G401.6 (cell line): ENCODE measurements around the gene KLHDC7B.
"Not testable (repeated sequence)": the region's sequence is repeated elsewhere in the genome, so short reads cannot be mapped to it uniquely, and the experiment has no call there.

ENCODE experiments used
- FAIRE-seq: peaks from 2 replicates; lab custom pipeline; 2012; peaks lifted over from hg19 to GRCh38; lab: Jason Lieb, UNC

The KLHDC7B gene

GRCh38 chr22:50529897-50530579, 15.7 kb upstream of the KLHDC7B start, which contains the start of gene TYMP:
TYMP (minus strand) TSS chr22:50530012; CDS start chr22:50529709, 303 bp downstream.
- FAIRE-seq: no peak

- FAIRE-seq: no peak
These were observed 15.2 kb upstream of the KLHDC7B start for GRCh38 chr22:50530580-50530876.

GRCh38 chr22:50530877-50531545, 14.7 kb upstream of the KLHDC7B start:
- no peak for FAIRE-seq

- FAIRE-seq: no peak
These were observed 14.1 kb upstream of the KLHDC7B start for GRCh38 chr22:50531546-50531961.

GRCh38 chr22:50531962-50532674, 13.6 kb upstream of the KLHDC7B start:
- no peak for FAIRE-seq

GRCh38 chr22:50532824-50533796, 12.6 kb upstream of the KLHDC7B start:
- FAIRE-seq: no peak

GRCh38 chr22:50533856-50534711, 11.6 kb upstream of the KLHDC7B start:
- FAIRE-seq: not testable (repeated sequence)

- no peak for FAIRE-seq
These were observed 10.6 kb upstream of the KLHDC7B start for GRCh38 chr22:50535113-50535512.

- no peak for FAIRE-seq
These were observed 9.5 kb upstream of the KLHDC7B start for GRCh38 chr22:50536226-50536625.

GRCh38 chr22:50537765-50538164, 7.9 kb upstream of the KLHDC7B start:
- no peak for FAIRE-seq

- FAIRE-seq: no peak
These were observed 5.3 kb upstream of the KLHDC7B start for GRCh38 chr22:50540381-50540780.

GRCh38 chr22:50541667-50542026, 4.1 kb upstream of the KLHDC7B start:
- FAIRE-seq: not testable (repeated sequence)

- no peak for FAIRE-seq
These were observed 3.2 kb upstream of the KLHDC7B start for GRCh38 chr22:50542416-50542927.

- FAIRE-seq: no peak
These were observed 1.5 kb upstream of the KLHDC7B start for GRCh38 chr22:50544078-50544745.

- no peak for FAIRE-seq
These were observed 899 bp upstream of the KLHDC7B start for GRCh38 chr22:50544746-50545253.

GRCh38 chr22:50546326-50547262, 895 bp downstream of the KLHDC7B start:
- no peak for FAIRE-seq

- FAIRE-seq: no peak
These were observed 1.7 kb downstream of the KLHDC7B start for GRCh38 chr22:50547263-50547985.
